Esophagus muscularis mucosa (tissue), 3 donors: Measurements from ENCODE around the gene PPP6R2.

Experiments
- CTCF ChIP-seq, 3 experiments: fragments of 200-600 bp in 2 of 3; fragments of 450-650 bp in 1 of 3; sonication (generic) in 2 of 3; IDR thresholded peaks; one replicate each; pipeline ENCODE4 v1.5.1; 2017 to 2019; ENCODE audit warnings: antibody characterized with exemption in 3 of 3, mild to moderate bottlenecking in 2 of 3, moderate library complexity in 1 of 3
- POLR2AphosphoS5 ChIP-seq, 2 donors: sonication (generic); formaldehyde crosslinking; IDR thresholded peaks; one replicate each; pipeline ENCODE4 v1.6.1; 2017; ENCODE audit warnings: antibody characterized with exemption in 2 of 2

GRCh38 chr22:50473855-50474671 lies 130.9 kb downstream of the PPP6R2 start:
- TF ChIP-seq CTCF (IDR thresholded peaks at IDR 0.05) (no peak), POLR2AphosphoS5 (IDR thresholded peaks at IDR 0.05) (peak in 1 of 2 donors; percentile 5)
